Erythroblast (primary cell): ENCODE measurements around the gene COL5A1.

ENCODE experiments used
- GATA1 ChIP-seq: IDR thresholded peaks from 2 replicates; pipeline ENCODE4 v1.6.1; 2011; ENCODE audit warnings: low read depth, mild to moderate bottlenecking, control low read depth, low read length, moderate library complexity
- POLR2A ChIP-seq: IDR thresholded peaks from 2 replicates; pipeline ENCODE4 v1.6.1; 2011; ENCODE audit warnings: mild to moderate bottlenecking, low read length

DNA sequence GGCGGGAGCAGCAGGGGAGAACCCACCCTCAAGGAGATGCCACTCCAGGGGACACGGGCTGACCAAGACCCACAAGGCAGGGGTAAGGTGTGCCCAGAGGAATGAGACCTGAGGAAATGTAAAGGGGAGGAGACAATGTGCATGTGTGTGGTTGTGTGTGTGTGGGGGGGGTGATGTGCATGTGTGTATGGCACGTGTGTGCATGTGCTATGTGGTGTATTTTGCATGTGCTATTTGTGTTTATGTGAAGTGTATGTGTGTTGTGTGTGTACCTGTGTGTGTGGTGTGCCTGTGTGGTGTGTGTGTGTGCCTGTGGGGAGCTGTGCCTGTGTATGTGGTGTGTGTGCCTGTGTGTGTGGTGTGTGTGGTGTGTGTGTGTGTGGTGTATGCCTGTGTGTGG lies 205.5 kb downstream of the COL5A1 start:
- TF ChIP-seq POLR2A (no peak), GATA1 (no peak)
